Measurements from ENCODE around the gene WDR48. TPM values are rescaled to one million over a fixed set of nuclear protein-coding genes. Genes with fewer than 3 reads are reported as not detected.

WDR48 gene
- total RNA-seq, 2 experiments from 2014 or later: 38.5 to 39.4 TPM

DNA sequence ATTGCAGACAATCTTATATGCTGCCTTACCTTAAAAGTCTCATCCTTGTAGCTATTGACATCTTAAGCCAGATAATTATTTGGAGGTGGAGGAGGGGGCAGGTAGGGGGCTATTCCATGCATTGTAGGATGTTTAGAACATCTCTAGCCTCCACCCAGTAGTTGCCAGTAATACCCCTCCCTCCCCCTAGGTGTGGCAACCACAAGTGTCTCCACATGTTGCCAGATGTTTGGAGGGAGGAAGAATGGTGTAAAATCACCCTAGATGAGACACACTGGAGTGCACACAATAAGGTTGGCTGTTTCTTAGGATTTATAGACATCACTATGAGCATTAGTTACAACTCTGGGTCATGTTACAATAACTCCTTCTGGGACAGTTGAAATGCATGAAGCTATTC is 28.2 kb downstream of the WDR48 start:
- ATAC-seq (ENCODE audit: low read depth) (no peak), DNase-seq (no peak)
- no peak overlapping the region for H3K4me3 Mint-ChIP-seq
- H3K4me1 Mint-ChIP-seq: peaks cover 1% of the 10 kb centered on the region
- no peaks in the 10 kb centered on the region for H3K9me3 Mint-ChIP-seq
- no peaks in the 10 kb centered on the region for H3K27me3 Mint-ChIP-seq
- H3K36me3 Mint-ChIP-seq: peaks cover 33% of the 10 kb centered on the region
- H3K27ac Mint-ChIP-seq: no peak overlapping the region
- POLR2A ChIA-PET: no interaction called here

DNA sequence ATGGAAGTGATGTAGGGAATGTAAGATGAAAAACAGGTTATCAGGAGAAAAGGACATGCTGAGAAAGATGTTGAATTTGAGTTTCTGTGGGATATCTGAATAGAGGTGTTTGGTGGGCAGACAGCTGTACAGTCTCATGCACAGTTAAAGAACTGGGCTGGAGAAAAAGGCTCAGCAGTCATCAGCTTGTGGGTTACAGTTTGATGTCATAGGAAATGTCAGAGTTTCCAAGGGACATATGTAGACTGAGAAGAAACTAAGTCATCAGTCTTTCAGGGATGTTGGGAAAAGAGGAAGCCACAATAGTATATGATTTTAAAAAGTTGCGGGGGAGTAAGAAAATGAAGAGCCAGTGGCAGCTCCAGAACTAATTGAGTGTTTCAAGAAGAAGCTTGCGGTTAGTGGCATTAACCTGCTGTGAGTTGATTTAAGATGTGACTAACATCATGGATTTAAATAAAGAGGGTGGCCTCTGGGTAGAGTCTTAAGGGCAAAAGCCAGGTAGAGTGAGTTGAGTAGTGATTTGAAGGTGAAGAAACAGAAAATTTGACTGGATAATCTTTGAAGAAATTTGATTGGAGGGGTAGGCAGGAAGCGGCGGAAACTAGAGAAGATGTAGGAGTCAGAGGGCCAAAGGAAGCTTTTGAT is 31.0 kb downstream of the WDR48 start:
- DNase-seq (no peak), ATAC-seq (ENCODE audit: low read depth) (no peak)
- H3K4me1 Mint-ChIP-seq: no peaks in the 10 kb centered on the region
- H3K9me3 Mint-ChIP-seq: no peaks in the 10 kb centered on the region
- no peaks in the 10 kb centered on the region for H3K27me3 Mint-ChIP-seq
- no peak overlapping the region for H3K4me3 Mint-ChIP-seq
- peak overlapping the region; percentile 4 for H3K27ac Mint-ChIP-seq
- H3K36me3 Mint-ChIP-seq: peaks cover 21% of the 10 kb centered on the region
- POLR2A ChIA-PET: no interaction called here

DNA sequence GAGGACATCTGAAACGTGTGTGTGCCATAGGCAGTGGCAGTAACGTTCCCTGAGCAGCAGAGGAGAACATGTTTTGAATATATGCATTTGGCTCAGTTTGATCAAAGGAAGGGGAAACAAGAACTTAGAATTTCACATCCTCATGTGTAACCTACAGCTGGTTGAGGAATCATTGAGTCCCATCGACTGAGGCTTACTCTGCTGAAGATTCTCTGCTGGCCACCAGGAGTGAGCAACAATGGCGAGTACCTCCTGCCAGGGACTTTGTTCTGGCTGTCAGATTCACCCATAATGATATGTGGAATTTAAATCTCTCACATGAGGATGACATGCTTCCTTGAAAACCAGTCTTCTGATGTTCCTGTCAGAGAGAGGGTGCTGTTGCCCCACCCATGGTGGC is 34.3 kb downstream of the WDR48 start:
- no peak for ATAC-seq (ENCODE audit: low read depth)
- H3K4me1 Mint-ChIP-seq: peaks cover 3% of the 10 kb centered on the region
- H3K27ac Mint-ChIP-seq: no peak overlapping the region
- POLR2A ChIA-PET: no interaction called here
- H3K36me3 Mint-ChIP-seq: peaks cover 20% of the 10 kb centered on the region
- no peak overlapping the region for H3K4me3 Mint-ChIP-seq
- no peak for DNase-seq
- H3K27me3 Mint-ChIP-seq: no peaks in the 10 kb centered on the region
- no peaks in the 10 kb centered on the region for H3K9me3 Mint-ChIP-seq

- no peak overlapping the region for H3K27ac Mint-ChIP-seq
Observed at GRCh38 chr3:39088456-39088855, 36.6 kb downstream of the WDR48 start.

DNA sequence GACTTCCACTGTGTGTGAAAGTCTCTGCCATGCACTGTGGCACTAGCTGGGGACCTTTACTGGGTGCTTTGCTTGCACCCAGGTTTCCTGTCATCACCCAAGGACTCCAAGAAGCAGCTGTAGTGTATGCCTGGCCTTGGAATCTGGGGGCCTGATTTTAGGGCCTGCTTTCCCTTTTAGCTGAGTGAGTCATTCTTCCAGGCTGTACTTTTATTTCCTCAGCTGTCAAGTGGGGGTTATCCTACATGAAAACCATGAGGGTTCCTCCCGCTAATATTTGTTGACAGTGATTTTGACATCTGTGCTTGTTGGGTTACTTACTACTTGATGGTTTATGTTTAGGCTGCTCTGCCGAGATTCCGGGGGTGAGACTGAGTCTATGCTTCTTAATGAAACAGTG is 37.1 kb downstream of the WDR48 start:
- no peak overlapping the region for H3K4me3 Mint-ChIP-seq
- no peaks in the 10 kb centered on the region for H3K9me3 Mint-ChIP-seq
- no peak for DNase-seq
- peaks cover 3% of the 10 kb centered on the region for H3K4me1 Mint-ChIP-seq
- POLR2A ChIA-PET: interaction anchor here (0.7 kb wide), 1 partner anchor 37 kb away, joined by 3 read pairs; the partner anchor contains the start of genes SCN11A and WDR48
- peaks cover 12% of the 10 kb centered on the region for H3K36me3 Mint-ChIP-seq
- no peak for ATAC-seq (ENCODE audit: low read depth)
- no peaks in the 10 kb centered on the region for H3K27me3 Mint-ChIP-seq
- no peak overlapping the region for H3K27ac Mint-ChIP-seq

More at GRCh38 chr3:39088456-39088855, 36.6 kb downstream of the WDR48 start:
- peaks cover 3% of the 10 kb centered on the region for H3K4me1 Mint-ChIP-seq
- DNase-seq: no peak
- H3K27me3 Mint-ChIP-seq: no peaks in the 10 kb centered on the region
- H3K36me3 Mint-ChIP-seq: peaks cover 12% of the 10 kb centered on the region
- H3K4me3 Mint-ChIP-seq: no peak overlapping the region
- H3K9me3 Mint-ChIP-seq: no peaks in the 10 kb centered on the region
- no peak for ATAC-seq (ENCODE audit: low read depth)
- POLR2A ChIA-PET: no interaction called here

GRCh38 chr3:39090922-39091321 is 39.1 kb downstream of the WDR48 start:
- DNase-seq: no peak
- POLR2A ChIA-PET: no interaction called here
- H3K27me3 Mint-ChIP-seq: no peaks in the 10 kb centered on the region
- H3K9me3 Mint-ChIP-seq: no peaks in the 10 kb centered on the region
- H3K4me3 Mint-ChIP-seq: no peak overlapping the region
- ATAC-seq (ENCODE audit: low read depth): peak; percentile 36
- H3K4me1 Mint-ChIP-seq: peaks cover 3% of the 10 kb centered on the region
- H3K36me3 Mint-ChIP-seq: peaks cover 15% of the 10 kb centered on the region
- H3K27ac Mint-ChIP-seq: no peak overlapping the region

- ATAC-seq (ENCODE audit: low read depth) (no peak), DNase-seq (no peak)
- peaks cover 3% of the 10 kb centered on the region for H3K4me1 Mint-ChIP-seq
- H3K36me3 Mint-ChIP-seq: peaks cover 17% of the 10 kb centered on the region
- no peaks in the 10 kb centered on the region for H3K9me3 Mint-ChIP-seq
- H3K4me3 Mint-ChIP-seq: no peak overlapping the region
- no peak overlapping the region for H3K27ac Mint-ChIP-seq
- no peaks in the 10 kb centered on the region for H3K27me3 Mint-ChIP-seq
- POLR2A ChIA-PET: no interaction called here
Observed at GRCh38 chr3:39094851-39095677, 43.2 kb downstream of the WDR48 start.

GRCh38 chr3:39095778-39096177 is 44.0 kb downstream of the WDR48 start:
- Mint-ChIP-seq H3K4me1 (peaks cover 2% of the 10 kb centered on the region), H3K27ac (no peak overlapping the region), H3K36me3 (peaks cover 17% of the 10 kb centered on the region), H3K9me3 (no peaks in the 10 kb centered on the region), H3K27me3 (no peaks in the 10 kb centered on the region), H3K4me3 (no peak overlapping the region)
- POLR2A ChIA-PET: no interaction called here
- DNase-seq (no peak), ATAC-seq (ENCODE audit: low read depth) (no peak)

DNA sequence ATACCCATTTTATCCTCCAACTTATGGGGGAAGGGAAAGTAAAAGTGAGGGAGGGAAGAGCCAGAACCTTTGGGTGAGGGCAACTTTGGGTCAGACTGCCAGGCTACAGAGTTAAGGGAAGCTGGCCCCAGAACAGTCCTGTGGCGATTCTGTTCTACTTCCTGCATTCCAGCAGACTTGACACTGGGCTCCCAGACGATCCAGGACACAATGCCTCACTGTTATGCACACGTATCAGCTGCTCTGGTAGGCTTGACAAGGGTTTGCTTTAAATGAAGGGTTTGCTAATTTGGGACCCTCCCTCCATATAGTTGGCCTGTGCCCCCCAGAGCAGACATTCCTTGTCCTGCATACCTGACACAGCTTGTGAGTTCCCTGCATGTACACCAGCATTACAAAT is 45.0 kb downstream of the WDR48 start:
- H3K27ac Mint-ChIP-seq: no peak overlapping the region
- peaks cover 2% of the 10 kb centered on the region for H3K4me1 Mint-ChIP-seq
- no peaks in the 10 kb centered on the region for H3K9me3 Mint-ChIP-seq
- POLR2A ChIA-PET: no interaction called here
- no peaks in the 10 kb centered on the region for H3K27me3 Mint-ChIP-seq
- peaks cover 17% of the 10 kb centered on the region for H3K36me3 Mint-ChIP-seq
- no peak overlapping the region for H3K4me3 Mint-ChIP-seq
- ATAC-seq (ENCODE audit: low read depth) (no peak), DNase-seq (no peak)

- Mint-ChIP-seq H3K9me3 (no peaks in the 10 kb centered on the region), H3K4me1 (peaks cover 4% of the 10 kb centered on the region), H3K27ac (no peak overlapping the region), H3K36me3 (peaks cover 10% of the 10 kb centered on the region), H3K4me3 (no peak overlapping the region), H3K27me3 (no peaks in the 10 kb centered on the region)
- DNase-seq (no peak), ATAC-seq (ENCODE audit: low read depth) (no peak)
- POLR2A ChIA-PET: no interaction called here
Observed at GRCh38 chr3:39097716-39098472, 46.1 kb downstream of the WDR48 start.

GRCh38 chr3:39098473-39099000 is 46.7 kb downstream of the WDR48 start:
- no peak overlapping the region for H3K27ac Mint-ChIP-seq
- POLR2A ChIA-PET: no interaction called here
- H3K4me1 Mint-ChIP-seq: peaks cover 6% of the 10 kb centered on the region
- ATAC-seq (ENCODE audit: low read depth): no peak
- H3K27me3 Mint-ChIP-seq: no peaks in the 10 kb centered on the region
- H3K4me3 Mint-ChIP-seq: no peak overlapping the region
- H3K9me3 Mint-ChIP-seq: no peaks in the 10 kb centered on the region
- no peak for DNase-seq
- peaks cover 9% of the 10 kb centered on the region for H3K36me3 Mint-ChIP-seq

DNA sequence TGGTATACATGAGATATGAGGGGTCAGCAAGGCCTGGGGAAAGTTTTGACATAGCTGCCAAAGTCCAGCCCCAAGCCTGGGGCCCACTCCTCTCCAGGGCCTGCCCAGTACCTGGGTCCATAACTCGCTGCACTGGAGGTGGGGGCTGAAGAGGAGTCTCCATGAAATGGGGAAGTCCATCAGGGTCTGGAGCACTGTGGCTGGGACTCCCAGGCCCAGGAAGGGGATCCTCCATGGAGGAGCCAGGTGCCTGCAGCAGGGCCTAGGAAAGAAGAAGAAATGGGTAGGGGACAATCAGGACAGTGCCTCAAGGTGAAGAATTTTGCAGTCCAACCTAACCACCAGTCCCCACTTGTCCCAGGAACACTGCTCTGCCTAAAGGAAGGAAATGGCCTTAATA is 47.4 kb downstream of the WDR48 start:
- no peaks in the 10 kb centered on the region for H3K27me3 Mint-ChIP-seq
- no peaks in the 10 kb centered on the region for H3K9me3 Mint-ChIP-seq
- ATAC-seq (ENCODE audit: low read depth) (no peak), DNase-seq (no peak)
- peaks cover 8% of the 10 kb centered on the region for H3K4me1 Mint-ChIP-seq
- H3K36me3 Mint-ChIP-seq: peaks cover 5% of the 10 kb centered on the region
- POLR2A ChIA-PET: no interaction called here
- no peak overlapping the region for H3K4me3 Mint-ChIP-seq
- no peak overlapping the region for H3K27ac Mint-ChIP-seq

GRCh38 chr3:39099738-39100499 is 48.1 kb downstream of the WDR48 start:
- no peak for DNase-seq
- no peak overlapping the region for H3K4me3 Mint-ChIP-seq
- POLR2A ChIA-PET: no interaction called here
- no peaks in the 10 kb centered on the region for H3K27me3 Mint-ChIP-seq
- peaks cover 2% of the 10 kb centered on the region for H3K36me3 Mint-ChIP-seq
- no peaks in the 10 kb centered on the region for H3K9me3 Mint-ChIP-seq
- no peak overlapping the region for H3K27ac Mint-ChIP-seq
- ATAC-seq (ENCODE audit: low read depth): no peak
- H3K4me1 Mint-ChIP-seq: peaks cover 9% of the 10 kb centered on the region

All from activated naive CD8-positive, alpha-beta T cell treated with anti-CD3 and anti-CD28 coated beads, Interleukin-2, amount 10 ng/mL, durations not matched to agents 7 days and 5 days (primary cell).